Measurements from ENCODE around the gene SARM1. TPM values are rescaled to one million over a fixed set of nuclear protein-coding genes. Genes with fewer than 3 reads are reported as not detected.

SARM1 gene
- 0.22 and 3.2 TPM in 2 replicates for polyA plus RNA-seq

DNA sequence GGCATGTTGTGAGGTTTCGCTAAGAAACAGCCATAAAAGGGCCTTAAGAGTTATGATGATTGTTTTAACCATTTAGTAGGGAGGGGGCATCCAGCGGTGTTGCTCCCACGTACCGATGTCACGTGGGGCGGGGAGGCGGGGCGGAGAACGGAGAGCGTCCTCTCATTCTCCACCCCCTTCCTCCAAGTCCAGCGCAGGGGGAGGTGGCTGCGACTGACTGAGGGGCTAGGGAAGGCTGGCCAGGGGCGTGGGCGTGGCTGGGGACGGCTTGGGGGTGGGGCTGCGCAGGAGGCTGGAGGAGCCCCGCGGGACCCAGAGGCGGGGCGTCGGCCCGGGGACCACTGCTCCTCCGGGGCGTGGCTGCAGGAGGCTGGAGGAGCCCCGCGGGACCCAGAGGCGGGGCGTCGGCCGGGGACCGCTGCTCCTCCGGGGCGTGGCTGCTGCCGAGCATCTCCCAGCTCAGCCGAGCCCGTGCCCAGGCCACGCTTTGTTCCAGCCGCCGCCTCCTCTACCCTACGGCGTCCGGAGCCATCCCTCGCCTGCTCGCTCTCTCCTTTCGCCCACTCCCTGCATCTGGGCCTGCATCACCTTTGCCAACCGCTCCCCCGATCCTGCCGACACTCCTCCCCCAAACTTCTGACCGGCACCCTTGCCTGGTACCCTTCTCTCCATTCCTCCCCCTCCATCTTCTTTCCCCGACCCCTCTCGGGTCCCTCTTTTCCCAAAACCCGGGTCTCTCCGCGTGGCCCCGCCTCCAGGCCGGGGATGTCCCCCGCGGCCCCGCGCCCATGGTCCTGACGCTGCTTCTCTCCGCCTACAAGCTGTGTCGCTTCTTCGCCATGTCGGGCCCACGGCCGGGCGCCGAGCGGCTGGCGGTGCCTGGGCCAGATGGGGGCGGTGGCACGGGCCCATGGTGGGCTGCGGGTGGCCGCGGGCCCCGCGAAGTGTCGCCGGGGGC is at the start of gene SARM1:
Gene SARM1, plus strand, starts transcription at position 450 of the 958 bp plus-strand sequence. Its CDS starts 339 bp downstream, at position 789.

DNA sequence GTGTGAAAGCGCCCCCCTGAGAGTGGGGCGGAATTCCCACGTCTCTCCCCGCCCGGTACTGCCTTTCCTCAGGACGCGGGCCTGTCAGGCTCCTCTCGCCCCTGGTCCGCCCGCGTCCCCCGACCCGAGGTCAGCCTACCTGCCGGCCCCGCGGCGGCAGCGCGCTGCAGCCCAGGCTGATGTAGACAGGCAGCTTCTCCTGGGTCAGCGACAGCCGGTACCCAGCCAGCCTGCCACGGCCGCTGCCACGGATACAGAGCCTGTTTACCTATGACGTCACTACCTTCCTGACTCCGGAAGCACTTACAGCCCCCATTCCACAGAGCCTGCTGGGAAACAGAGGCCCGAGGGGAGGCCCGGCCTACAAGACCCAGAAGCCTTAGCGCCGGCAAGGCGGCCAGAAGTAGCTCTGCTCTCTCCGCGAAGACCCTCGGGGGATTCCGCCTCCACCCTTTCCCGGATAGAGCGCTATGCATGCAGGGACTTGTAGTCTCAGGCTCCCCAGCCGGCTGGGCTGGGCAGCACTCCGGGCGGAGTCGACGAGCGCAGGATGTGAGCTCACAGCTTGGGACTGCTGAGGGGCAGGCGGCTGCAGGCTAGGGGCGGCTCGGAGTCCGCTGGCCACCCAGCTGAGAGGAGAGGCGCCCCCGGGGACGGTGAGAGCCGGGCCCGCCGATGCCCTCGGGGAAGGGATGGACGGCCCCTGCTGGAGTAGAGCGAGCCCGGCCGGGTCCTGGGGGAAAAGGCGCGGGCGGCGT is 36.1 kb upstream of the SARM1 start, which contains the start of the genes IFT20 and TNFAIP1:
Gene IFT20, minus strand, starts transcription at position 272 of the 758 bp plus-strand sequence. CDS start 3,487 bp downstream, outside the sequence.
Gene TNFAIP1, plus strand, starts transcription at position 561 of the 758 bp plus-strand sequence. CDS start 3,761 bp downstream, outside the sequence.

DNA sequence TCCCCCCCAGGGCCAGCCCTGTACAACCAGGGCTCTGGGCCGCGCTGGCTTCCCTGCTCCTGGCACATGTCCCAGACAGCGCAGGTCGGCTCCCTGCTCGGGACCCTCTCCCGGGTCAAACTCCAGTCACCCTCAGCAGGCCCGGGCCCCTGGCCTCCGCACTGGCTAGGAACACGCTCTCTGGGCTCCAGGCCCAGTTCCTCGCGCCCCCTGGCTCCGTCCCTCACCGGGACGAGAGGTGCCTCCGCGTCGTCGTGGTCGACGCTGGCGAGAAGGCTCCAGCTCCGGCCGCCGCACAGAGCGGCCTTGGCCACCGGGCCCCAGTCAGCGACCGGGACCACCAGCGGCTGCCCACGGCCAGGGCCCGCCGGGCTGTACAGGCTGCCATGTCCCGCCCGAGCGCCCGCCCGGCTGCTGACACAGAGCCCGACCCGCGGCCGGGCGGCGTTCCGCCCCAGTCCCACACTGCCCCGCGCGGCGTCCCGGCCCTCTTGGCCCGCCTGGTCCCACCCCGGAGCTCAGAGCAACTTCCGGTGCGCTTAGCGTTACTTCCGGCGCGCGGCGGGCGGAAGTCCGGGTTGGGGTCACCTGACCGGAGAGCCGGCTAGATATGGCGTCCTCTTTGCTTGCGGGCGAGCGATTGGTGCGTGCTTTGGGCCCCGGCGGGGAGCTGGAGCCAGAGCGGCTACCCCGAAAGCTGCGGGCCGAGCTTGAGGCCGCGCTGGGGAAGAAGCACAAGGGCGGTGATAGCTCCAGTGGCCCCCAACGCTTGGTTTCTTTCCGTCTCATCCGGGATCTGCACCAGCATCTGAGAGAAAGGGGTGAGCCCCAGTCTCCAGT is 14.2 kb upstream of the SARM1 start, which contains the start of gene POLDIP2:
Gene POLDIP2, minus strand, starts transcription at position 467 of the 840 bp plus-strand sequence. Its CDS starts 79 bp downstream, at position 388.

DNA sequence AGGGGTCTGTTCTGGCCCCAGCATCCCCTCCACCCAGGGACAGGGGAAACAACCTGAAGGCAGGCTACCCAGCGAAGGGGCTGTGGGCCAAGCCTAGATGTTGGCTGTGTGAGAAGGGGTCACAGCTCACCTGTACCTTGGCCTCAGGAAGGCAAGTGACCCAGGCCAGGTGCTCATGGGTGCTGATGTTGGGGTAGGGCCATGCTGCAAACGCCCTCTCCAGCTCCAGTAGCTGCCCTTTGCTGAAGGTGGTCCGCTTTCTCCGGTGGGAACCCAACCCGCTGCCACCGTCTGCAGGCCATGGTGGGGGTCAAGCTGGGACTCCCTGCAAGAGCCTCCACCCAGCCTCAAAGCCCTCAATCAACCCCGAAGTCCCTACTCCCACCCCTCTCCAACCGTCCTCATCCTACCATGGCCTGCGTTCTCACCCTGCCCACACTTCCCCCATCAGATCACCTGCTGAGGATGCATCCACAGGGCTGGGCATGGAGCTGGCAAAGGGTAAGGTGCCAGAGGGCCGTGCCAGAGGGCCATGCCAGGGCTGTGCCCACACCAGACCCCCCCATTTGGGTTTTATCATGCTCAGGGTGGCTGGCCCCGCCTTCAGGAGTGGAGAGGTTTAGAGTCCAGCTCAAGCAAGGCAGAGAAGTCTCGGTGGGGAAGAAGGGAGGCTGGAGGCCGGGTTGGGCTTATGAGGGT is 6.7 kb upstream of the SARM1 start, which contains the start of gene SEBOX:
Gene SEBOX, minus strand, starts transcription at position 535 of the 699 bp plus-strand sequence. Its CDS starts 48 bp downstream, at position 487.

DNA sequence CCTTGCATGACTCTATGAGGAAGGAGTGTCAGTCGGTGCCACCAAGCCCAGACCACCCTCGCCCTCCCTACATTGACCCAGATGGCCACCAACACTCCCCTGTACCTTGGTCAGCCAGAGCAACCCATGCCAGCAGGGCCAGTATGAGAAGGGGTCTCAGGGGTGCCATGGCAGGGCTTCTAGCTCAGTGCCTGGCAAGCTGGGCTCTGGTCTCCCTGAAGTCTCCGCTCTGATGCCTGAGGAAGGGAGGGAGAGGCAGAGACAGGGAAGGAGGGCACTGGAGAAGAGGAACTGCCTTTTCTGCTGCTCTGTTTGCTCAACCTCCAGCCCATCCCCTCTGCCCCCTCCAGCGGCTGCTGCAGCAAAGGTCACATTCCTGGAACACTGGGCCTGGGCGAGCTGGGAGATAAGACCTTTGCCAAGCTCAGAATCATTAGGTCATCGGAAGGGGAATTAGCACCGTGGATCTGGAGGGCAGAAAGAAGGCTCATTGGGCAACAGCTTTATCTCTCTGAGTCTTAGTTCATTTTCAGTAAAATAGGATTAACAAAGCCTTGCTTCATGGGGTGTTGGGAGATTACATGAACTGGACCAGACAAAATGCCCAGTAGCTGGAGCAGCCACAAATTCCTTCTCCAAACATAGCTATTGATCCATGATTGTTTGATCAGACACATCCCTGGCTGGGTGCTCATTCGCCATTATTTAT is 1.3 kb upstream of the SARM1 start, which contains the start of gene VTN:
Gene VTN, minus strand, starts transcription at position 273 of the 709 bp plus-strand sequence. Its CDS starts 104 bp downstream, at position 169.

DNA sequence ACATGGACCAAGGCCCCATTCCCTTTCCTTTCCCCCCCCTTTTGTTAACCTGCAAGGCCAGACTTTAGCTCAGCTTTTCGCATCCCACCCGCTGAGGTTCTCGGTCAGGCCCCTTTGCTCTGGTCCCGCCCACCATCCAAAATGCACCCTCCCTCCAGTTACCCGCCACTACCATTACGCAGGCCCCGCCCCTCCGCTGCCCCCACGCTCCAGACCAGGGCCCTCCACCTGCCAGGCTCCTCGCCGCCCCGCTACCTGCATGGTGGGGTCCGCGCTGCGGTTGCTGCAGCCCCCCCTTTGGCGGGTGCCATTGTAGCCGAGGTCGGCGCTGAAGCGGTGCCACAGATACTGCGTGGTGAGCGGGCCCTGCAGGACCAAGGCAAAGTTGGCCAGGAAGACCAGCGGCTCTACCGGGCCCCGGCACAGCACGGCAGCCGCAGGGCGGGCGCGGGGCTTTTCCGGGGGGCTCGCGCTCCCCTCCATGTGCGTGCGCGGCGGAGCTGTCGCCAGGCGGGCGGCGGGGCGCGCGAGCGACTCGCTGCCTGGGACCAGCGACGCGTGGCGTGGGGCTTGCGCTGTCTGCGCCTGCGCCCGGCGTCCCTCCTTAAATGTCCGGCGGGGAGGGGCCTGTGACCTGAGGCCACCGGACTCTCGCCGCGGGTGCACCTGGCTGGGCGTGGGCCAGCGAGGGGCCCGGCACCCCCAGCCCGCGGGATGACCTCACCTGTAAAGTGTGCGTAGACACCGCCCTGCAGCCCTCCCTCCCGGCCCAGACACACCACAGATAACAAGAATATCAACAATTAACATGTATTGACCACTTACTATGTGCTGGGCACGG is 34.4 kb downstream of the SARM1 start, which contains the start of gene SLC46A1:
Gene SLC46A1, minus strand, starts transcription at position 581 of the 841 bp plus-strand sequence. Its CDS starts 98 bp downstream, at position 483.

Other genes starting within 250 kb of the SARM1 start
- gene TMEM97, start 52.5 kb upstream of the SARM1 start, polyA plus RNA-seq: 27.8 and 29.2 TPM in 2 replicates
- gene IFT20, start 36.2 kb upstream of the SARM1 start, polyA plus RNA-seq: 58.0 and 84.5 TPM in 2 replicates
- 9.6 and 14.1 TPM in 2 replicates for gene TNFAIP1, start 35.9 kb upstream of the SARM1 start, polyA plus RNA-seq
- 15.2 and 17.8 TPM in 2 replicates for gene POLDIP2, start 14.2 kb upstream of the SARM1 start, polyA plus RNA-seq
- not detected in 2 replicates for gene SEBOX, start 6.5 kb upstream of the SARM1 start, polyA plus RNA-seq
- not detected in 2 replicates for gene VTN, start 1.4 kb upstream of the SARM1 start, polyA plus RNA-seq
- 6.7 and 17.2 TPM in 2 replicates for gene SLC46A1, start 34.5 kb downstream of the SARM1 start, polyA plus RNA-seq
- gene SLC13A2, start 102.0 kb downstream of the SARM1 start, polyA plus RNA-seq: not detected in 2 replicates
- not detected in 2 replicates for gene FOXN1, start 134.7 kb downstream of the SARM1 start, polyA plus RNA-seq
- gene UNC119, start 180.9 kb downstream of the SARM1 start, polyA plus RNA-seq: 12.3 and 30.0 TPM in 2 replicates
- 60.9 and 88.9 TPM in 2 replicates for gene PIGS, start 199.8 kb downstream of the SARM1 start, polyA plus RNA-seq
- gene ALDOC, start 205.2 kb downstream of the SARM1 start, polyA plus RNA-seq: 19,909 and 22,599 TPM in 2 replicates
- gene SPAG5, start 227.3 kb downstream of the SARM1 start, polyA plus RNA-seq: 202 and 262 TPM in 2 replicates
- gene RSKR, start 242.5 kb downstream of the SARM1 start, polyA plus RNA-seq: 9.8 and 10.9 TPM in 2 replicates

Data from Purkinje cell (primary cell).